H1 (cell line): ENCODE results near the gene SPATA16.

Experiments used
- CTCF ChIP-seq, 3 experiments: IDR thresholded peaks; 1 replicate in 2 of 3; 2 replicates in 1 of 3; pipeline versions ENCODE4 v1.5.1 to v1.6.1; 2011; ENCODE audit warnings: low read length in 3 of 3, mild to moderate bottlenecking in 3 of 3, inconsistent platforms in 2 of 3, low read depth in 1 of 3, moderate library complexity in 1 of 3; ENCODE audit not compliant: insufficient read depth in 1 of 3; ENCODE audit errors: control extremely low read depth in 1 of 3
- HDAC2 ChIP-seq, 2 experiments: fragments of 300-600 bp in 1 of 2; sonication (generic) in 1 of 2; IDR thresholded peaks; 2 replicates each; pipeline ENCODE4 v1.6.1; 2011 to 2012; ENCODE audit warnings: low read depth in 2 of 2, low read length in 2 of 2, mild to moderate bottlenecking in 2 of 2, moderate library complexity in 2 of 2, borderline replicate concordance in 1 of 2, inconsistent platforms in 1 of 2
- JUN ChIP-seq: IDR thresholded peaks from 2 replicates; pipeline ENCODE4 v1.6.1; 2011; ENCODE audit warnings: low read depth, mild to moderate bottlenecking, improper control_type of control experiment, low read length
- POLR2A ChIP-seq, 2 experiments: IDR thresholded peaks; 1 replicate in 1 of 2; 2 replicates in 1 of 2; pipeline ENCODE4 v1.6.1; 2011; ENCODE audit warnings: low read depth in 2 of 2, low read length in 2 of 2, mild to moderate bottlenecking in 2 of 2; ENCODE audit errors: control extremely low read depth in 1 of 2
- POLR2AphosphoS5 ChIP-seq: IDR thresholded peaks from 2 replicates; pipeline ENCODE4 v1.6.1; 2011; ENCODE audit warnings: low read depth, low read length
- RAD21 ChIP-seq, 2 experiments: IDR thresholded peaks in 1 of 2; conservative IDR thresholded peaks in 1 of 2; 2 replicates each; pipeline ENCODE4 v1.6.1; 2011; ENCODE audit warnings: low read depth in 2 of 2, low read length in 2 of 2, improper control_type of control experiment in 1 of 2, inconsistent platforms in 1 of 2, mild to moderate bottlenecking in 1 of 2, moderate library complexity in 1 of 2
- RFX5 ChIP-seq: IDR thresholded peaks from 2 replicates; pipeline ENCODE4 v1.6.1; 2011; ENCODE audit warnings: low read depth, low read length, improper control_type of control experiment, borderline replicate concordance
- TAF1 ChIP-seq: IDR thresholded peaks from 2 replicates; pipeline ENCODE4 v1.6.1; 2011; ENCODE audit warnings: mild to moderate bottlenecking, low read depth, low read length

- no peak for TF ChIP-seq CTCF (IDR thresholded peaks at IDR 0.05; ENCODE audit: control extremely low read depth in 1 of 3, insufficient read depth in 1 of 3, low read depth in 1 of 3, low read length in 3 of 3)
- TF ChIP-seq TAF1, result no peak
- TF ChIP-seq POLR2A (IDR thresholded peaks at IDR 0.05; ENCODE audit: control extremely low read depth in 1 of 2, low read depth in 2 of 2, low read length in 2 of 2), result no peak
- no peak for TF ChIP-seq RAD21 (IDR thresholded peaks at IDR 0.05 in 1 of 2, conservative IDR thresholded peaks at IDR 0.05 in 1 of 2; ENCODE audit: low read depth in 2 of 2, low read length in 2 of 2)
- TF ChIP-seq RFX5, result no peak
- TF ChIP-seq JUN, result no peak
- no peak for TF ChIP-seq POLR2AphosphoS5
- TF ChIP-seq HDAC2 (IDR thresholded peaks at IDR 0.05; ENCODE audit: borderline replicate concordance in 1 of 2, low read depth in 2 of 2, low read length in 2 of 2), result no peak
Observed at GRCh38 chr3:172908771-172909270, 232.2 kb downstream of the SPATA16 start.
